ENCODE data around the gene SLC35E1. TPM values are rescaled to one million over a fixed set of nuclear protein-coding genes. Genes with fewer than 3 reads are reported as not detected.
A peak's percentile ranks its signal among the peaks of the same experiment; 100 is the strongest.

Gene SLC35E1
- total and polyA plus RNA-seq, 2 of the 4 experiments (the other 2 are of a cell fraction), result 22.6 to 38.0 TPM

DNA sequence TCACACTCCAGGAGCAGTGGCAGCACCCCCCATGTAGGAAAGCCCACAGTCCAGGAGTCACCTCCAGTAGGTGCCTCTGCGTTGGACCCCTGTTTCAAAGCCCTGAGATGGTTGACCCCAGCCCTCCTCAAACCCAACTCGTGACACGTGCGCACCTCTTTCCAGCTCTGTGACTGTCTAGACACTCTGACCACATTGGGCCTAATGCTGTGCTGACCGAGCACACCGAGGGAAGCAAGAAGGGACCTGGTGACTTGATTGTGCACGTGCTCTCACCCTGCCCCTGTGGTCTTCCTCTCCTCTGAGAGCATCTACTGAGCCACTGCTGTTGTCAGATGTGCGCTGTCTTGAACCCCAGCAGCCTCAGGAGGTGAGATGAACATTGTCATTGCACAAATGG lies 22.9 kb upstream of the SLC35E1 start:
- no peak overlapping the region for H2AK5ac ChIP-seq (ENCODE audit: low read depth, low read length)
- no peak overlapping the region for H2BK5ac ChIP-seq (ENCODE audit: low read depth, low read length, poor library complexity, severe bottlenecking)
- H3K79me1 ChIP-seq (ENCODE audit: low read depth in 1 of 2, low read length in 2 of 2), result peaks cover 32 to 95% of the 10 kb centered on the region in 2 experiments
- H2AFZ ChIP-seq (replicated peaks; ENCODE audit: low read length, poor library complexity), result no peak overlapping the region
- no peak overlapping the region for H4K91ac ChIP-seq (ENCODE audit: insufficient read depth, low read depth, low read length)
- no peak overlapping the region for H3K9ac ChIP-seq (ENCODE audit: low read depth, low read length)
- H3K27ac ChIP-seq (ENCODE audit: insufficient read depth, low read length), result no peak overlapping the region
- H4K5ac ChIP-seq (ENCODE audit: low read depth, low read length), result no peak overlapping the region
- peaks cover 64% of the 10 kb centered on the region for H3K9me1 ChIP-seq (ENCODE audit: insufficient read depth, low read length)
- 80% methylated on average over 3 of the region's 8 CpGs; no CpG with 5 or more reads in 1 of the 2 experiments for WGBS, 2 experiments (ENCODE audit: extremely low coverage in 2 of 2, insufficient read length in 1 of 2)
- H4K20me1 ChIP-seq (ENCODE audit: insufficient read depth, low read length), result peaks cover 100% of the 10 kb centered on the region
- no peak overlapping the region for H4K8ac ChIP-seq (ENCODE audit: low read depth in 2 of 2, low read length in 2 of 2)
- no peaks in the 10 kb centered on the region for H3K27me3 ChIP-seq (ENCODE audit: control insufficient read depth, insufficient read depth, low read length)
- peaks cover 6% of the 10 kb centered on the region; the same call in 1 of the 2 replicates for H3K4me1 ChIP-seq (ENCODE audit: control insufficient read depth, insufficient read depth, low read length)
- no peak overlapping the region for H3K14ac ChIP-seq (replicated peaks; ENCODE audit: low read depth, low read length)
- TSS peak; percentile 12 for BruUV-seq (replicated peaks)
- no peak overlapping the region for H3K4ac ChIP-seq (ENCODE audit: low read depth, low read length)
- H3K9me3 ChIP-seq (ENCODE audit: control insufficient read depth, insufficient read depth, low read length), result no peaks in the 10 kb centered on the region
- H3K18ac ChIP-seq (ENCODE audit: low read depth, low read length), result no peak overlapping the region
- dilution Hi-C loops (cut with HindIII; ENCODE audit: low sequenced_read_pairs, unreplicated experiment), result no loop called here
- H3K4me3 ChIP-seq (ENCODE audit: insufficient read depth, low read depth, low read length), result no peak overlapping the region
- POLR2A ChIA-PET (ENCODE audit: unreplicated experiment), result no interaction called here
- H3K56ac ChIP-seq (ENCODE audit: extremely low read depth, insufficient read depth, low read length), result no peak overlapping the region
- no peak overlapping the region for H2AK9ac ChIP-seq (replicated peaks; ENCODE audit: low read depth, low read length, poor library complexity)
- no peak overlapping the region for H3K23ac ChIP-seq (ENCODE audit: low read depth, low read length)
- no peak overlapping the region for H2BK120ac ChIP-seq (ENCODE audit: low read depth, low read length)
- DNase-seq, result no peak
- no peak overlapping the region for H2BK15ac ChIP-seq (ENCODE audit: low read depth, low read length)
- CTCF ChIA-PET, result no interaction called here
- in situ Hi-C loops (cut with MboI; ENCODE audit: low sequenced_read_pairs), result no loop called here
- ATAC-seq (ENCODE audit: low read depth), result no peak
- H3K4me2 ChIP-seq (ENCODE audit: low read depth, low read length), result no peak overlapping the region
- no peaks in the 10 kb centered on the region for H3K36me3 ChIP-seq (ENCODE audit: control insufficient read depth, insufficient read depth, low read length)
- no peak overlapping the region for H2BK20ac ChIP-seq (ENCODE audit: low read depth, low read length)
- intact Hi-C loops (cut with micrococcal nuclease), result no loop called here
- TF ChIP-seq BHLHE40 (IDR thresholded peaks at IDR 0.05; ENCODE audit: low read depth, low read length) (no peak), FOS (IDR thresholded peaks at IDR 0.05; ENCODE audit: low read depth, low read length) (no peak), MAZ (IDR thresholded peaks at IDR 0.05; ENCODE audit: borderline replicate concordance, low read depth, low read length) (no peak), NFE2L2 (IDR thresholded peaks at IDR 0.05; ENCODE audit: low read depth, low read length) (no peak), RCOR1 (IDR thresholded peaks at IDR 0.05; ENCODE audit: insufficient replicate concordance, low read length) (no peak), MXI1 (IDR thresholded peaks at IDR 0.05; ENCODE audit: borderline replicate concordance, low read depth, low read length) (no peak), POLR2A (IDR thresholded peaks at IDR 0.05; ENCODE audit: low read depth, low read length) (no peak), MAFK (IDR thresholded peaks at IDR 0.05; ENCODE audit: low read depth, low read length) (no peak), CEBPB (IDR thresholded peaks at IDR 0.05; ENCODE audit: low read depth, low read length) (no peak), RAD21 (IDR thresholded peaks at IDR 0.05; ENCODE audit: low read length) (no peak), RFX5 (IDR thresholded peaks at IDR 0.05; ENCODE audit: low read depth, low read length) (no peak), CHD1 (IDR thresholded peaks at IDR 0.05; ENCODE audit: low read depth, low read length) (no peak)
- TF ChIP-seq, protein P1, sequence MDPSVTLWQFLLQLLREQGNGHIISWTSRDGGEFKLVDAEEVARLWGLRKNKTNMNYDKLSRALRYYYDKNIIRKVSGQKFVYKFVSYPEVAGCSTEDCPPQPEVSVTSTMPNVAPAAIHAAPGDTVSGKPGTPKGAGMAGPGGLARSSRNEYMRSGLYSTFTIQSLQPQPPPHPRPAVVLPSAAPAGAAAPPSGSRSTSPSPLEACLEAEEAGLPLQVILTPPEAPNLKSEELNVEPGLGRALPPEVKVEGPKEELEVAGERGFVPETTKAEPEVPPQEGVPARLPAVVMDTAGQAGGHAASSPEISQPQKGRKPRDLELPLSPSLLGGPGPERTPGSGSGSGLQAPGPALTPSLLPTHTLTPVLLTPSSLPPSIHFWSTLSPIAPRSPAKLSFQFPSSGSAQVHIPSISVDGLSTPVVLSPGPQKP (IDR thresholded peaks at IDR 0.05; ENCODE audit: borderline replicate concordance, low read depth, low read length), result no peak
- TF ChIP-seq, protein P2, sequence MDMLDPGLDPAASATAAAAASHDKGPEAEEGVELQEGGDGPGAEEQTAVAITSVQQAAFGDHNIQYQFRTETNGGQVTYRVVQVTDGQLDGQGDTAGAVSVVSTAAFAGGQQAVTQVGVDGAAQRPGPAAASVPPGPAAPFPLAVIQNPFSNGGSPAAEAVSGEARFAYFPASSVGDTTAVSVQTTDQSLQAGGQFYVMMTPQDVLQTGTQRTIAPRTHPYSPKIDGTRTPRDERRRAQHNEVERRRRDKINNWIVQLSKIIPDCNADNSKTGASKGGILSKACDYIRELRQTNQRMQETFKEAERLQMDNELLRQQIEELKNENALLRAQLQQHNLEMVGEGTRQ (IDR thresholded peaks at IDR 0.05; ENCODE audit: low read depth, low read length), result no peak

Data from IMR-90 (cell line).